ENCODE data around the gene RITA1.

DNA sequence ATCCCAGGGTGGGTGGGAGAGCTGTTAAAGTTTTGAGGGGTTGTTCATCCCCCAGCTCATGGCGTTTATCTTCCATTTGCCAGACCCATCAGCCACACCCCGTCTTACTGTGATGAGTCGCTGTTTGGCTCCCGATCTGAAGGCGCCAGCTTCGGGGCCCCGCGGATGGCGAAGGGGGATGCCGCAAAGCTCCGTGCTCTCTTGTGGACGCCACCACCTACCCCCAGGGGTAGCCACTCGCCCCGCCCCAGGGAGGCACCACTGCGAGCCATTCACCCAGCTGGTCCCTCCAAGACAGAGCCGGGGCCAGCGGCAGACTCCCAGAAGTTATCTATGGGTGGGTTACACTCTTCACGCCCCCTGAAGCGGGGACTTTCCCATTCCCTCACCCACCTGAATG, 5.7 kb downstream of the RITA1 start:
- TF ChIP-seq, protein P1, sequence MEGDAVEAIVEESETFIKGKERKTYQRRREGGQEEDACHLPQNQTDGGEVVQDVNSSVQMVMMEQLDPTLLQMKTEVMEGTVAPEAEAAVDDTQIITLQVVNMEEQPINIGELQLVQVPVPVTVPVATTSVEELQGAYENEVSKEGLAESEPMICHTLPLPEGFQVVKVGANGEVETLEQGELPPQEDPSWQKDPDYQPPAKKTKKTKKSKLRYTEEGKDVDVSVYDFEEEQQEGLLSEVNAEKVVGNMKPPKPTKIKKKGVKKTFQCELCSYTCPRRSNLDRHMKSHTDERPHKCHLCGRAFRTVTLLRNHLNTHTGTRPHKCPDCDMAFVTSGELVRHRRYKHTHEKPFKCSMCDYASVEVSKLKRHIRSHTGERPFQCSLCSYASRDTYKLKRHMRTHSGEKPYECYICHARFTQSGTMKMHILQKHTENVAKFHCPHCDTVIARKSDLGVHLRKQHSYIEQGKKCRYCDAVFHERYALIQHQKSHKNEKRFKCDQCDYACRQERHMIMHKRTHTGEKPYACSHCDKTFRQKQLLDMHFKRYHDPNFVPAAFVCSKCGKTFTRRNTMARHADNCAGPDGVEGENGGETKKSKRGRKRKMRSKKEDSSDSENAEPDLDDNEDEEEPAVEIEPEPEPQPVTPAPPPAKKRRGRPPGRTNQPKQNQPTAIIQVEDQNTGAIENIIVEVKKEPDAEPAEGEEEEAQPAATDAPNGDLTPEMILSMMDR (IDR thresholded peaks at IDR 0.05; ENCODE audit: poor library complexity): no peak
- no peak for TF ChIP-seq EZH2phosphoT487 (IDR thresholded peaks at IDR 0.05; ENCODE audit: low read depth, severe bottlenecking, unreplicated experiment)
